IMR-90 (cell line): ENCODE measurements around the gene SMYD4. TPM values are rescaled to one million over a fixed set of nuclear protein-coding genes. Genes with fewer than 3 reads are reported as not detected.

Source experiments
- ATAC-seq: fragments of 200-7000 bp; cut with Tn5 transposase; 2 replicates; pipeline ENCODE4 v1.9.1; 2020; ENCODE audit warnings: low read depth, mild to moderate bottlenecking, moderate library complexity
- BruUV-seq: library from RNA; stranded (reverse); fragments of 400-500 nt; replicated peaks from 2 replicates; lab custom pipeline; 2021; lab: Mats Ljungman, UMichigan
- CTCF ChIA-PET: fragments of 300-600 bp; formaldehyde crosslinking; extraction: SDS; loops from one replicate; lab custom pipeline; 2021; ENCODE audit warnings: antibody characterized with exemption; lab: Yijun Ruan, JAX
- POLR2A ChIA-PET: fragments of 300-600 bp; sonication (Branson Sonifier 250); formaldehyde crosslinking; loops from one replicate; lab custom pipeline; 2022; ENCODE audit warnings: antibody characterized with exemption; ENCODE audit not compliant: unreplicated experiment; lab: Charles Lee
- DNase-seq: peaks from one replicate; pipeline ENCODE4 v3.0.0; 2013
- H2AFZ ChIP-seq: replicated peaks from 2 replicates; pipeline ENCODE3; 2013; ENCODE audit warnings: low read length, mild to moderate bottlenecking; ENCODE audit not compliant: poor library complexity
- H2AK5ac ChIP-seq: 2 replicates; pipeline ENCODE4 v1.6.1; 2013; ENCODE audit warnings: low read depth, low read length, inconsistent platforms
- H2AK9ac ChIP-seq: replicated peaks from 2 replicates; pipeline ENCODE3; 2013; ENCODE audit warnings: mild to moderate bottlenecking, low read depth, low read length, moderate library complexity; ENCODE audit not compliant: poor library complexity
- H2BK120ac ChIP-seq: 2 replicates; pipeline ENCODE4 v1.6.1; 2013; ENCODE audit warnings: low read depth, low read length, inconsistent platforms
- H2BK15ac ChIP-seq: 3 replicates; pipeline ENCODE4 v1.6.1; 2013; ENCODE audit warnings: low read depth, low read length, inconsistent platforms
- H2BK20ac ChIP-seq: 2 replicates; pipeline ENCODE4 v1.6.1; 2013; ENCODE audit warnings: low read depth, mild to moderate bottlenecking, inconsistent platforms, low read length, moderate library complexity
- H2BK5ac ChIP-seq: 2 replicates; pipeline ENCODE4 v1.6.1; 2013; ENCODE audit warnings: mild to moderate bottlenecking, low read depth, low read length, inconsistent platforms; ENCODE audit not compliant: poor library complexity, severe bottlenecking
- H3K14ac ChIP-seq: replicated peaks from 2 replicates; pipeline ENCODE4 v1.6.1; 2013; ENCODE audit warnings: low read depth, low read length, inconsistent platforms
- H3K18ac ChIP-seq: 2 replicates; pipeline ENCODE4 v1.6.1; 2013; ENCODE audit warnings: low read depth, low read length, control low read depth
- H3K23ac ChIP-seq: 2 replicates; pipeline ENCODE4 v1.6.1; 2013; ENCODE audit warnings: low read depth, low read length, inconsistent platforms
- H3K27ac ChIP-seq: 2 replicates; pipeline ENCODE4 v1.5.1; 2013; ENCODE audit warnings: mild to moderate bottlenecking, control low read depth, low read length; ENCODE audit not compliant: insufficient read depth
- H3K27me3 ChIP-seq: 2 replicates; pipeline ENCODE4 v1.6.1; 2013; ENCODE audit warnings: low read length; ENCODE audit not compliant: control insufficient read depth, insufficient read depth
- H3K36me3 ChIP-seq: 2 replicates; pipeline ENCODE4 v1.6.1; 2013; ENCODE audit warnings: low read length, mixed read lengths; ENCODE audit not compliant: control insufficient read depth, insufficient read depth
- H3K4ac ChIP-seq: 2 replicates; pipeline ENCODE4 v1.6.1; 2013; ENCODE audit warnings: low read depth, low read length, inconsistent platforms
- H3K4me1 ChIP-seq: 2 replicates; pipeline ENCODE4 v1.6.1; 2013; ENCODE audit warnings: low read length, mixed read lengths; ENCODE audit not compliant: control insufficient read depth, insufficient read depth
- H3K4me2 ChIP-seq: 2 replicates; pipeline ENCODE4 v1.6.1; 2013; ENCODE audit warnings: low read depth, mild to moderate bottlenecking, control low read depth, low read length, moderate library complexity
- H3K4me3 ChIP-seq: 2 replicates; pipeline ENCODE4 v1.5.1; 2013; ENCODE audit warnings: low read depth, mild to moderate bottlenecking, control low read depth, low read length, moderate library complexity; ENCODE audit not compliant: insufficient read depth
- H3K56ac ChIP-seq: 2 replicates; pipeline ENCODE4 v1.6.1; 2013; ENCODE audit warnings: low read length, inconsistent platforms; ENCODE audit not compliant: insufficient read depth; ENCODE audit errors: extremely low read depth
- H3K79me1 ChIP-seq, 2 experiments: 2 replicates each; pipeline ENCODE4 v1.6.1; 2013; ENCODE audit warnings: low read length in 2 of 2, inconsistent platforms in 1 of 2, low read depth in 1 of 2
- H3K9ac ChIP-seq: 2 replicates; pipeline ENCODE4 v1.6.1; 2013; ENCODE audit warnings: low read depth, low read length, control low read depth
- H3K9me1 ChIP-seq: 2 replicates; pipeline ENCODE4 v1.6.1; 2013; ENCODE audit warnings: low read length, inconsistent platforms; ENCODE audit not compliant: insufficient read depth
- H3K9me3 ChIP-seq: 2 replicates; pipeline ENCODE4 v1.6.1; 2013; ENCODE audit warnings: low read length; ENCODE audit not compliant: control insufficient read depth, insufficient read depth
- H4K20me1 ChIP-seq: 2 replicates; pipeline ENCODE4 v1.6.1; 2013; ENCODE audit warnings: low read length, inconsistent platforms; ENCODE audit not compliant: insufficient read depth
- H4K5ac ChIP-seq: 2 replicates; pipeline ENCODE4 v1.6.1; 2013; ENCODE audit warnings: mild to moderate bottlenecking, low read depth, low read length, control low read depth
- H4K8ac ChIP-seq, 2 experiments: 2 replicates each; pipeline ENCODE4 v1.6.1; 2013; ENCODE audit warnings: low read depth in 2 of 2, low read length in 2 of 2, control low read depth in 1 of 2, inconsistent platforms in 1 of 2
- H4K91ac ChIP-seq: 2 replicates; pipeline ENCODE4 v1.6.1; 2013; ENCODE audit warnings: low read depth, low read length, inconsistent platforms; ENCODE audit not compliant: insufficient read depth
- BHLHE40 ChIP-seq: fragments of 150-350 bp; IDR thresholded peaks from 2 replicates; pipeline ENCODE4 v1.6.1; 2016; ENCODE audit warnings: mild to moderate bottlenecking, low read depth, low read length
- CEBPB ChIP-seq: IDR thresholded peaks from 2 replicates; pipeline ENCODE4 v1.6.1; 2012; ENCODE audit warnings: low read depth, low read length, improper control_type of control experiment
- CHD1 ChIP-seq: IDR thresholded peaks from 2 replicates; pipeline ENCODE4 v1.6.1; 2012; ENCODE audit warnings: low read depth, low read length, improper control_type of control experiment
- FOS ChIP-seq: fragments of 150-350 bp; IDR thresholded peaks from 2 replicates; pipeline ENCODE4 v1.6.1; 2016; ENCODE audit warnings: low read depth, low read length
- MAFK ChIP-seq: IDR thresholded peaks from 2 replicates; pipeline ENCODE4 v1.6.1; 2012; ENCODE audit warnings: low read depth, low read length, improper control_type of control experiment
- MAZ ChIP-seq: IDR thresholded peaks from 2 replicates; pipeline ENCODE4 v1.6.1; 2012; ENCODE audit warnings: low read depth, mild to moderate bottlenecking, low read length, improper control_type of control experiment, moderate library complexity, borderline replicate concordance
- MXI1 ChIP-seq: IDR thresholded peaks from 2 replicates; pipeline ENCODE4 v1.6.1; 2012; ENCODE audit warnings: low read depth, mild to moderate bottlenecking, low read length, moderate library complexity, borderline replicate concordance
- NFE2L2 ChIP-seq: fragments of 150-350 bp; IDR thresholded peaks from 2 replicates; pipeline ENCODE4 v1.6.1; 2016; ENCODE audit warnings: low read depth, mild to moderate bottlenecking, low read length
- POLR2A ChIP-seq: IDR thresholded peaks from 2 replicates; pipeline ENCODE4 v1.6.1; 2012; ENCODE audit warnings: mild to moderate bottlenecking, low read depth, low read length
- RAD21 ChIP-seq: IDR thresholded peaks from 2 replicates; pipeline ENCODE4 v1.6.1; 2012; ENCODE audit warnings: low read length, improper control_type of control experiment
- RCOR1 ChIP-seq: IDR thresholded peaks from 2 replicates; pipeline ENCODE4 v1.6.1; 2012; ENCODE audit warnings: mild to moderate bottlenecking, low read length, improper control_type of control experiment; ENCODE audit not compliant: insufficient replicate concordance
- RFX5 ChIP-seq: IDR thresholded peaks from 2 replicates; pipeline ENCODE4 v1.8.0; 2012; ENCODE audit warnings: low read depth, mild to moderate bottlenecking, low read length, moderate library complexity
- SMC3 ChIP-seq: fragments of 150-350 bp; IDR thresholded peaks from 2 replicates; pipeline ENCODE4 v1.6.1; 2016; ENCODE audit warnings: low read depth, mild to moderate bottlenecking, antibody characterized with exemption, low read length, moderate library complexity
- WGBS, 2 experiments: methylation state at CpG; one replicate each; pipeline versions ENCODE4 v1.1.5 to v1.1.7; 2013; ENCODE audit warnings: missing lambda C conversion rate in 2 of 2; ENCODE audit not compliant: insufficient read length in 1 of 2; ENCODE audit errors: extremely low coverage in 2 of 2; 5-methylcytosine and 5-hydroxymethylcytosine counted together
- dilution Hi-C: fragments of 300-500 bp; cut with HindIII; formaldehyde crosslinking; loops from one replicate; pipeline ENCODE4 v1.14.3; 2018; ENCODE audit warnings: low sequenced_read_pairs; ENCODE audit not compliant: unreplicated experiment
- in situ Hi-C: fragments of 300-500 bp; cut with MboI; formaldehyde crosslinking; loops from 3 replicates; pipeline ENCODE4 v1.14.3; 2019; ENCODE audit warnings: low sequenced_read_pairs, inconsistent platforms, mixed read lengths
- intact Hi-C: fragments of 100-400 bp; cut with micrococcal nuclease; formaldehyde crosslinking; loops from 2 replicates; pipeline ENCODE4 v1.10.0; 2022
- polyA plus RNA-seq, 3 experiments: library from polyadenylated mRNA; depleted of rRNA; stranded (reverse); fragments of >200 nt; gene quantifications; 2 replicates each; pipeline ENCODE4 v1.2.3, GENCODE V29; 2012; ENCODE audit warnings: low replicate concordance in 1 of 3
- total RNA-seq: library from RNA; depleted of rRNA; stranded (reverse); fragments of >200 nt; gene quantifications from 2 replicates; pipeline ENCODE4 v1.2.3, GENCODE V29; 2012
- TF ChIP-seq, protein P1 (sequence below): fragments of 150-350 bp; IDR thresholded peaks from 2 replicates; pipeline ENCODE4 v1.6.1; 2017; ENCODE audit warnings: mild to moderate bottlenecking, antibody characterized with exemption, low read length, low read depth
- TF ChIP-seq, protein P2 (sequence below): fragments of 150-350 bp; IDR thresholded peaks from 2 replicates; pipeline ENCODE4 v1.6.1; 2016; ENCODE audit warnings: low read depth, mild to moderate bottlenecking, low read length, moderate library complexity, borderline replicate concordance
- TF ChIP-seq, protein P3 (sequence below): conservative IDR thresholded peaks from 2 replicates; pipeline ENCODE4 v1.5.1; 2012; ENCODE audit warnings: mild to moderate bottlenecking, low read depth, low read length, improper control_type of control experiment

SMYD4 gene
- total and polyA plus RNA-seq, 2 of the 4 experiments (the other 2 are of a cell fraction): 5.3 to 7.2 TPM

DNA sequence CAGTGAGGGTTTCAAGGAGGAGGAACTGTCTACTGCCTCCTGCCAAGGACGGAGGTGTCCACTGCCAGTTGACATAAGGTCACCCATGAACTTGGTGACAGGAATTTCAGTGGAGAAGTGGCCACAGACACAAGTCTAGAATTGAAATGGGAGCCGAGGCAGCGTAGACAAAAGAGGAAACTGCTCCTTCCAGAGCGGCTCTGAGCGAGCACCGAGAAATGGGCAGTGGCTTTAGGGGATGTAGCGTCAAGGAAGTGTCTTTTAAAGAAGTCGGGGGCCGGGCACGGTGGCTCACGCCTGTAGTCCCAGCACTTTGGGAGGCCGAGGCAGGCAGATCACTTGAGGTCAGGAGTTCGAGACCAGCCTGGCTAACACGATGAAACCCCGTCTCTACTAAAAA lies 70.9 kb downstream of the SMYD4 start:
- Histone ChIP-seq H2AK5ac (no peak overlapping the region), H3K4me1 (peaks cover 19% of the 10 kb centered on the region), H3K56ac (no peak overlapping the region), H3K79me1 (no peaks in the 10 kb centered on the region), H3K4me3 (no peak overlapping the region), H3K27me3 (peaks cover 2% of the 10 kb centered on the region; the same call in 1 of the 2 replicates), H3K23ac (no peak overlapping the region), H3K27ac (no peak overlapping the region), H2BK5ac (no peak overlapping the region), H3K4ac (no peak overlapping the region), H2AFZ (no peak overlapping the region), H4K91ac (no peak overlapping the region), H3K36me3 (no peaks in the 10 kb centered on the region), H2BK20ac (no peak overlapping the region), H4K20me1 (no peaks in the 10 kb centered on the region), H3K9me1 (peaks cover 9% of the 10 kb centered on the region), H3K9ac (no peak overlapping the region), H3K9me3 (no peaks in the 10 kb centered on the region), H2BK15ac (no peak overlapping the region), H3K4me2 (no peak overlapping the region), H2AK9ac (no peak overlapping the region), H4K8ac (no peak overlapping the region), H3K14ac (no peak overlapping the region), H4K5ac (no peak overlapping the region), H2BK120ac (no peak overlapping the region), H3K18ac (no peak overlapping the region)
- no peak for TF ChIP-seq RCOR1
- TF ChIP-seq MXI1: no peak
- no peak for TF ChIP-seq MAZ
- no peak for TF ChIP-seq MAFK
- TF ChIP-seq, protein P1, sequence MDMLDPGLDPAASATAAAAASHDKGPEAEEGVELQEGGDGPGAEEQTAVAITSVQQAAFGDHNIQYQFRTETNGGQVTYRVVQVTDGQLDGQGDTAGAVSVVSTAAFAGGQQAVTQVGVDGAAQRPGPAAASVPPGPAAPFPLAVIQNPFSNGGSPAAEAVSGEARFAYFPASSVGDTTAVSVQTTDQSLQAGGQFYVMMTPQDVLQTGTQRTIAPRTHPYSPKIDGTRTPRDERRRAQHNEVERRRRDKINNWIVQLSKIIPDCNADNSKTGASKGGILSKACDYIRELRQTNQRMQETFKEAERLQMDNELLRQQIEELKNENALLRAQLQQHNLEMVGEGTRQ: no peak
- TF ChIP-seq NFE2L2: no peak
- TF ChIP-seq FOS: no peak
- no peak for TF ChIP-seq CEBPB
- TF ChIP-seq, protein P2, sequence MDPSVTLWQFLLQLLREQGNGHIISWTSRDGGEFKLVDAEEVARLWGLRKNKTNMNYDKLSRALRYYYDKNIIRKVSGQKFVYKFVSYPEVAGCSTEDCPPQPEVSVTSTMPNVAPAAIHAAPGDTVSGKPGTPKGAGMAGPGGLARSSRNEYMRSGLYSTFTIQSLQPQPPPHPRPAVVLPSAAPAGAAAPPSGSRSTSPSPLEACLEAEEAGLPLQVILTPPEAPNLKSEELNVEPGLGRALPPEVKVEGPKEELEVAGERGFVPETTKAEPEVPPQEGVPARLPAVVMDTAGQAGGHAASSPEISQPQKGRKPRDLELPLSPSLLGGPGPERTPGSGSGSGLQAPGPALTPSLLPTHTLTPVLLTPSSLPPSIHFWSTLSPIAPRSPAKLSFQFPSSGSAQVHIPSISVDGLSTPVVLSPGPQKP: no peak
- TF ChIP-seq RFX5: no peak
- TF ChIP-seq, protein P3, sequence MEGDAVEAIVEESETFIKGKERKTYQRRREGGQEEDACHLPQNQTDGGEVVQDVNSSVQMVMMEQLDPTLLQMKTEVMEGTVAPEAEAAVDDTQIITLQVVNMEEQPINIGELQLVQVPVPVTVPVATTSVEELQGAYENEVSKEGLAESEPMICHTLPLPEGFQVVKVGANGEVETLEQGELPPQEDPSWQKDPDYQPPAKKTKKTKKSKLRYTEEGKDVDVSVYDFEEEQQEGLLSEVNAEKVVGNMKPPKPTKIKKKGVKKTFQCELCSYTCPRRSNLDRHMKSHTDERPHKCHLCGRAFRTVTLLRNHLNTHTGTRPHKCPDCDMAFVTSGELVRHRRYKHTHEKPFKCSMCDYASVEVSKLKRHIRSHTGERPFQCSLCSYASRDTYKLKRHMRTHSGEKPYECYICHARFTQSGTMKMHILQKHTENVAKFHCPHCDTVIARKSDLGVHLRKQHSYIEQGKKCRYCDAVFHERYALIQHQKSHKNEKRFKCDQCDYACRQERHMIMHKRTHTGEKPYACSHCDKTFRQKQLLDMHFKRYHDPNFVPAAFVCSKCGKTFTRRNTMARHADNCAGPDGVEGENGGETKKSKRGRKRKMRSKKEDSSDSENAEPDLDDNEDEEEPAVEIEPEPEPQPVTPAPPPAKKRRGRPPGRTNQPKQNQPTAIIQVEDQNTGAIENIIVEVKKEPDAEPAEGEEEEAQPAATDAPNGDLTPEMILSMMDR: no peak
- TF ChIP-seq RAD21: no peak
- no peak for TF ChIP-seq POLR2A
- no peak for TF ChIP-seq SMC3
- TF ChIP-seq BHLHE40: no peak
- TF ChIP-seq CHD1: no peak
- dilution Hi-C loops: no loop called here
- ATAC-seq: no peak
- ChIA-PET POLR2A (no interaction called here), CTCF (no interaction called here)
- BruUV-seq: no TSS peak
- WGBS, 2 experiments: 89% methylated on average over 11 of the region's 15 CpGs; no CpG with 5 or more reads in 1 of the 2 experiments
- intact Hi-C loops: no loop called here
- DNase-seq: no peak
- in situ Hi-C loops: no loop called here
